A549 (cell line): ENCODE measurements around the gene NOBOX.

Experiments used
- BCL3 ChIP-seq: fragments of >200 bp; sonication (Bioruptor Twin); formaldehyde crosslinking; IDR thresholded peaks from 3 replicates; pipeline ENCODE4 v1.6.1; 2016
- CBX8 ChIP-seq: fragments of 200-600 bp; sonication (generic); IDR thresholded peaks from 2 replicates; pipeline ENCODE4 v1.6.1; 2016
- CHD2 ChIP-seq: fragments of 150-350 bp; IDR thresholded peaks from 2 replicates; pipeline ENCODE4 v1.6.1; 2014; ENCODE audit warnings: low read length; ENCODE audit not compliant: partially characterized antibody
- CTCF ChIP-seq: fragments of >200 bp; sonication (Bioruptor Twin); formaldehyde crosslinking; IDR thresholded peaks from 3 replicates; pipeline ENCODE4 v1.5.1; 2016
- ESRRA ChIP-seq: fragments of 150-350 bp; IDR thresholded peaks from 2 replicates; pipeline ENCODE4 v1.6.1; 2014; ENCODE audit warnings: mild to moderate bottlenecking, low read length, borderline replicate concordance
- HDAC2 ChIP-seq: fragments of 200-600 bp; sonication (generic); IDR thresholded peaks from 2 replicates; pipeline ENCODE4 v1.6.1; 2016
- JUN ChIP-seq, 2 experiments: fragments of >200 bp; sonication (Bioruptor Twin); formaldehyde crosslinking; IDR thresholded peaks; 2 replicates in 1 of 2; 3 replicates in 1 of 2; pipeline ENCODE4 v1.6.1; 2016 to 2017
- MYC ChIP-seq: IDR thresholded peaks from 2 replicates; pipeline ENCODE4 v1.6.1; 2012; ENCODE audit warnings: mild to moderate bottlenecking, inconsistent platforms, low read length, improper control_type of control experiment, borderline replicate concordance
- NPAS2 ChIP-seq: fragments of 250-450 bp; sonication (Bioruptor Pico); IDR thresholded peaks from 2 replicates; pipeline ENCODE4 v1.8.0; 2022; ENCODE audit warnings: mild to moderate bottlenecking, moderate library complexity, borderline replicate concordance
- POLR2A ChIP-seq: IDR thresholded peaks from 2 replicates; pipeline ENCODE4 v1.6.1; 2012; ENCODE audit warnings: mild to moderate bottlenecking, low read length
- POLR2AphosphoS2 ChIP-seq: conservative IDR thresholded peaks from 2 replicates; pipeline ENCODE4 v1.6.1; 2012; ENCODE audit warnings: low read length, improper control_type of control experiment, inconsistent platforms
- RARB ChIP-seq: fragments of 250-450 bp; sonication (Bioruptor Pico); IDR thresholded peaks from 2 replicates; pipeline ENCODE4 v1.8.0; 2021; ENCODE audit warnings: mild to moderate bottlenecking, moderate library complexity
- REST ChIP-seq: fragments of 200-600 bp; sonication (generic); IDR thresholded peaks from 2 replicates; pipeline ENCODE4 v1.6.1; 2016; ENCODE audit warnings: antibody characterized with exemption, mild to moderate bottlenecking, moderate library complexity

- TF ChIP-seq CTCF, result no peak
- no peak for TF ChIP-seq NPAS2
- TF ChIP-seq BCL3, result no peak
- no peak for TF ChIP-seq MYC
- TF ChIP-seq HDAC2, result no peak
- TF ChIP-seq CHD2, result no peak
- TF ChIP-seq JUN (IDR thresholded peaks at IDR 0.05), result no peak
- no peak for TF ChIP-seq REST
- TF ChIP-seq ESRRA, result no peak
- TF ChIP-seq POLR2A, result no peak
- TF ChIP-seq POLR2AphosphoS2, result no peak
- TF ChIP-seq RARB (CRISPR knock-in tag), result no peak
- no peak for TF ChIP-seq CBX8
Measured at GRCh38 chr7:144398911-144399310, 4.6 kb downstream of the NOBOX start.
